Psoas muscle (tissue), 8 donors: ENCODE measurements around the gene PLEKHG5. TPM values are rescaled to one million over a fixed set of nuclear protein-coding genes. Genes with fewer than 3 reads are reported as not detected.

Source experiments
- ATAC-seq, 4 donors: fragments of 200-7000 bp; cut with Tn5 transposase; one replicate each; pipeline ENCODE4 v1.9.1; 2020; ENCODE audit warnings: moderate library complexity in 3 of 4, mild to moderate bottlenecking in 2 of 4
- DNase-seq, 2 donors: peaks; one replicate each; pipeline ENCODE4 v3.0.0-alpha.2; 2020
- H3K27ac ChIP-seq: fragments of 200-600 bp; one replicate; pipeline ENCODE4 v1.8.0; 2022
- H3K27me3 ChIP-seq, 3 donors: fragments of 200-600 bp in 1 of 3; one replicate each; pipeline versions ENCODE4 v1.6.1 to v1.8.0; 2013 to 2022; ENCODE audit warnings: low read length in 2 of 3, mild to moderate bottlenecking in 2 of 3, moderate library complexity in 1 of 3; ENCODE audit not compliant: insufficient read depth in 3 of 3
- H3K36me3 ChIP-seq, 2 donors: fragments of 200-600 bp in 1 of 2; one replicate each; pipeline versions ENCODE4 v1.6.1 to v1.8.0; 2013 to 2022; ENCODE audit warnings: low read depth in 1 of 2, mild to moderate bottlenecking in 1 of 2, moderate library complexity in 1 of 2; ENCODE audit not compliant: insufficient read depth in 1 of 2
- H3K4me1 ChIP-seq: fragments of 200-600 bp; one replicate; pipeline ENCODE4 v1.8.0; 2022
- H3K4me3 ChIP-seq: fragments of 200-600 bp; one replicate; pipeline ENCODE4 v1.8.0; 2022; ENCODE audit warnings: mild to moderate bottlenecking
- H3K9me3 ChIP-seq: fragments of 200-600 bp; one replicate; pipeline ENCODE4 v1.8.0; 2022
- CTCF ChIP-seq: fragments of 200-600 bp; IDR thresholded peaks from one replicate; pipeline ENCODE4 v1.8.0; 2022; ENCODE audit warnings: antibody characterized with exemption
- WGBS, 3 donors: extraction: QIAGEN DNeasy Blood & Tissue Kit; methylation state at CpG; one replicate each; pipeline versions ENCODE4 v1.1.6 to v1.1.7; 2013; 5-methylcytosine and 5-hydroxymethylcytosine counted together
- intact Hi-C, 2 donors: fragments of 100-400 bp; cut with DNase I; formaldehyde crosslinking; loops; one replicate each; pipeline versions ENCODE4 v1.11.0 to v1.14.2; 2022
- polyA plus RNA-seq, 3 donors: library from polyadenylated mRNA; stranded (reverse); fragments of 200-250 nt; gene quantifications; one replicate each; pipeline ENCODE4 v1.2.3, GENCODE V29; 2013
- total RNA-seq, 4 donors: library from RNA; stranded (reverse); fragmentation: NEBNext Ultra II Directional in 2 of 4; extraction: Animal tissue kit (Norgen Biotek cat#: 25700) in 2 of 4; gene quantifications; one replicate each; pipeline versions ENCODE4 v1.2.1 to v1.2.4, GENCODE V29; 2021 to 2023
- donor health status: healthy with polysubstance abuse.
- donor health status: DM: no; HTN: no; CAD: no; lungs with moderate emphysema.
- donor health status: Bipolar disorder and iron deficiency.
- donor health status: healthy.
- donor health status: DM: yes; HTN: yes; CAD: no.
- donor health status: DM: no; HTN: no; CAD: no.
- donor health status: DM: no; HTN: no; CAD: no.
- donor health status: DM: yes; HTN: yes; CAD: no.

PLEKHG5 gene
- total and polyA plus RNA-seq, 7 donors: 1.5 to 3.3 (median 2.6) TPM

GRCh38 chr1:6474815-6475282, 16.6 kb downstream of the PLEKHG5 start:
- no peak for TF ChIP-seq CTCF
- Histone ChIP-seq H3K4me1 (no peaks in the 10 kb centered on the region), H3K9me3 (no peaks in the 10 kb centered on the region), H3K27me3 (peaks cover 0 to 4% (median 0%) of the 10 kb centered on the region in 3 donors), H3K36me3 (peaks cover 0 to 9% of the 10 kb centered on the region in 2 donors), H3K27ac (no peak overlapping the region), H3K4me3 (no peak overlapping the region)
- WGBS, 3 donors: 86 to 89% (median 87%) methylated on average over 13 of the region's 13 CpGs
- DNase-seq (no peak), ATAC-seq (no peak)
- intact Hi-C loops: no loop called here

- Histone ChIP-seq H3K27me3 (peaks cover 0 to 4% (median 0%) of the 10 kb centered on the region in 3 donors), H3K9me3 (no peaks in the 10 kb centered on the region), H3K4me1 (no peaks in the 10 kb centered on the region), H3K36me3 (peaks cover 0 to 9% of the 10 kb centered on the region in 2 donors), H3K4me3 (no peak overlapping the region), H3K27ac (no peak overlapping the region)
- 80 to 84% (median 80%) methylated on average over 30 to 33 of the region's 33 CpGs for WGBS, 3 donors
- TF ChIP-seq CTCF: no peak
- ATAC-seq: no peak
- intact Hi-C loops: no loop called here
- no peak for DNase-seq
Observed at GRCh38 chr1:6473974-6474814, 17.3 kb downstream of the PLEKHG5 start.

DNA sequence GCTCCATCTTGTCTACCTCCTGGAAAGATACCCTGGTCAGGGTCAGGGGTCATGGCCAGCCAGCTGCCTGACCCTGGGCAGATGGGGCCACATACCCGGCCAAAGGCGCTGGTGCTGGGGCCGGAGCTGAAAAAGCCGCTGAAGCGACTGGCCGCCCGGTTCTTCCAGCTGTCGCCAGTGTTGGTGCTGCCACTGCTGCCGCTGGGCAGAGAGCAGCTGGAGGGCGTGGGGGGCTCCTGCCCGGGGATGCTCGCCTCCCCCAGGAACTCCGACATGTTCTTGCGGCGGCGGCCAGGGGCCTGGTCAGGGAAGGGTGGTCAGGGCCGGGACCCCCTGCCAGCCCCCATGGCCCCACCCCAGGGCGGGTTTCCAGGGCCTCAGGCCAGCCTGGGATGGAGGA, 18.3 kb downstream of the PLEKHG5 start:
- no peaks in the 10 kb centered on the region for H3K9me3 ChIP-seq
- peaks cover 0 to 9% of the 10 kb centered on the region in 2 donors for H3K36me3 ChIP-seq
- ATAC-seq (no peak), DNase-seq (no peak)
- H3K27me3 ChIP-seq: peaks cover 0 to 4% (median 0%) of the 10 kb centered on the region in 3 donors
- intact Hi-C loops: no loop called here
- no peak overlapping the region for H3K4me3 ChIP-seq
- TF ChIP-seq CTCF: no peak
- no peaks in the 10 kb centered on the region for H3K4me1 ChIP-seq
- 88 to 96% (median 93%) methylated on average over 18 of the region's 18 CpGs for WGBS, 3 donors
- H3K27ac ChIP-seq: no peak overlapping the region

- intact Hi-C loops: no loop called here
- ATAC-seq (no peak), DNase-seq (no peak)
- H3K36me3 ChIP-seq: peaks cover 0 to 9% of the 10 kb centered on the region in 2 donors
- H3K4me1 ChIP-seq: no peaks in the 10 kb centered on the region
- H3K9me3 ChIP-seq: no peaks in the 10 kb centered on the region
- H3K27ac ChIP-seq: no peak overlapping the region
- 82 to 85% (median 84%) methylated on average over 10 of the region's 10 CpGs for WGBS, 3 donors
- TF ChIP-seq CTCF: no peak
- peaks cover 0 to 4% (median 0%) of the 10 kb centered on the region in 3 donors for H3K27me3 ChIP-seq
- no peak overlapping the region for H3K4me3 ChIP-seq
Observed at GRCh38 chr1:6472391-6472790, 19.1 kb downstream of the PLEKHG5 start.
